NCI-H774 (cell line): ENCODE data around the gene ZBTB7B.
"Not testable (repeated sequence)": the region's sequence is repeated elsewhere in the genome, so short reads cannot be mapped to it uniquely, and the experiment has no call there.

Experiments
- DNase-seq: peaks from one replicate; lab custom pipeline; 2025; lab: John Stamatoyannopoulos, UW

The ZBTB7B gene

DNA sequence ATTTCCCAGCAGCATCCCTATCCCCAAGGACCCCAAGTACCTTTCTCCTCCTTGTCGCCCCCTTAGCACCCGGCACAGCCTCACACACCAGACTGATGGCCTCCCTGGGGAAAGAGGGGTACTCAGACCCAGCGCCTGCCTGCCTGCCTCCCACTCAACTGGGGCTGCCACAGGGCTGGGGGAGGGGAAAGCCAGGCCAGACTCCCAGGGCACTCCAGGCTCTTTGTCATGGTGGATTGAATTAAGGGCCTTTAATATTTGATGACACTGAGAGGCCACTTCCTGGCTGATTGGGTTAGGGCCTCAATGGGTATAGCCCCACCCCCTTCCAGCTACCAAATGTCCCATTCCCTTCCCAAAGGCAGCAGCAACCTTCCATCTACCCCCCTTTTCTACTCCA lies 33.9 kb upstream of the ZBTB7B start:
- DNase-seq = no peak

DNA sequence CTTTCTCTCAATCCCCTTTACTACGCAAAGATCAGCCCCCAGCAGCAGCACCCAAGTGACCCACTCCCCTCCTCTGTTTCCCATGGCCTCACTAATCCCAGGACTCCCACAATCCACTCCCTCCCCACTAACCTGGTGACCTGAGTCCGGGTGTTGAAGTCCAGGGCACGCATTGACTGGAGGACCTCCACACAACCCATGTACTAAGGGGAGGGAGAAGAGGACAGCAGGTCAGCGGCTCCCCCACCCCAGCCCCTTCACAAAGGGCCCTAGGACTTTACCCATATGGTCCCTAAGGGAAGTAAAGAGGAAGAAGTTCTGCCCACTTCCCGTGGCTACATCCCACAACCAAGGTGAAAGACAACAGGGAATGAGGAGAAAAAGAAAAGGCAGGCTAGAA lies 33.4 kb upstream of the ZBTB7B start:
- no peak for DNase-seq

DNA sequence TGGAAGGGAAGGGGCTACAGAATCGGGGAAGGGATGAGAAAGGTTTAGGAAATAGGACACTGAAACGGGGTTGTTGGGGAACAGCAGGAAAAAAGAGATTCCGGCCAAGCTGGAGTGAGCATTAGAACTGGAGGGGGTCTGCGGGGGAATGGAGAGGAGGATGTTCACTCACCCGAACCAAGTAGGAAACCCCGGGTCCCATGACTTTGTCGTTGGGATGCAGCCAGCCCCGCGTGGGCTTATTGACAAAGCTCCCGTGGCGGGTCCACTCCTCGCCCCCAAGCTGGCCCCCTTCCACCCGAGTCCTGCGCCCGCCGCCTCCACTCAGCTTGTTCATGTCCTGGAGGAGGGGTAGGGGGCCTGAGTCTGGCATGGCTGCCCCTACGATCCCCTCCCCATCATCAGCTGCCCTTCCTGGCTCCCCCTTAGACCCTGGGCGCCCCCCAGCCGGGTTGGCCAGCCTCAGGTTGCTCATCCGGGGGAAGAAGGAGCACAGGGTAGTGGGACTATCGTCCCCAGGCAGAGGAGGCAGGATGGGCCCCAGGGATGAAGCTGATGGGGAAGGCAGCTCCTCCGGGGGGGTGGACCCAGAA lies 32.6 kb upstream of the ZBTB7B start:
- no peak for DNase-seq

DNA sequence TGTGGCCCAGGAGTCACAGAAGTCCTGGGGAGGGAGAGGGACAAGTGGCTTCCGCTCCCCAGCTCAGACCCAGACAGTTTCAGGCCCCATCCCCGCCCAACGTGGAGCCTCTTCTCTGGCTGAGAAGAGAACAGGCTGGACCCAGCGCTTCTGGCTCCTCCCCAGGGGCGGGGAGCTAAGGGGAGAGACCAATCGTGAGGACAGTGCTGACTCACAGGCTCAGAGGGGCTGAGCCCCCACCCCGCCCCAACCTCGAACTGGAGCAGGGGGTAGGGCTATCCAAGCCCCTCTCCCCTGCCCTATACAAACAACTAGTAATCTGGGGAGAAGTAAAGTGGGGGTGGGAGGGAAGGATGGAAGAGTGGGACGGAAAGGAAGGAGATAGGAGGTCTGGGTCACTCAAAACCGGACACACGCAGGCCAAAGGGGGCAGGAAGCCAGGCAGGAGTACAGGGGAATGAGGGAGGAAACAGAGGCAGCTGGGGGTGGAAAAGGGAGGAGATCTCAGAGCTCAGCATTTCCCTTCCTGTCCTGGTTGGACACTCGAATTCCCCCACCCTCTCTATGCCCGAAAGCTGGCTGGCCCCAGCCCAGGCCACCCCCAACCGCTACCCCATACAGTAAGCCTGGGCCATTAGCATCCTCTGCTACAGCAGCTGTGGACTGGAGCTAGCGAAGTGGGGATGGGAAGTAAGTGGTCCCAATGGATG lies 31.8 kb upstream of the ZBTB7B start, which contains the start of gene SHC1:
SHC1 (minus strand) TSS at position 117 of the 710 bp plus-strand sequence. CDS start 221 bp downstream, outside the sequence.
- DNase-seq = peak; percentile 75

DNA sequence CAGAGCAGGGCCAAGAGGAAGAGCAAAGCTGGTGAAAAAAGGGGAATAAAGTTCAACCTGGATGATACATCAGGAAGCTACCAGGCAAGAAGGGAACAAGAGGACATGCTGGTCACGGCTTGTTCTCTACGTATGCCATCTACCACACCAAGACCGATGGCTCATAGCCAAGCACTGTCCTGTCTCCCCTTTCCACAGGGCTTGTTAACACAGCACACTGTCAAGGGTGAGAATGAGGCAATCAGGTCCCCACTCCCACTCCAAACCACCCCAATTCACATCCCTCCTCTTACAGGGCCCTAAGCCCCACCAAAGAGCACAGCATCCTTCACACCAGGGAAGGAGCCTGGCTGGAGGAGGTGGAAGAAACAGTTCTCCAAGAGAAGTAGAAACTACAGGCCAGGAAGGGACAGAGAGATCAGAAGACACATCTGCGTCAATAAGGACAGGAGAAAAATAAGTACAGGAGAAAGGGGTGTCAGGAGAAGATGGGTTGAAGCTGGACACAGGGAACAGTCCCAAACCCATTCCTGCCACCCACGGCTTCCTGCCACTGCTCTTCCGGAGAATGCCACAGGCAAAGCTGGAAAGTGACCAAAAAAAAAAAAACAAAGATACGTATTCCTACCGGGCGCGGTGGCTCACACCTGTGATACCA lies 31.1 kb upstream of the ZBTB7B start:
- DNase-seq = no peak

DNA sequence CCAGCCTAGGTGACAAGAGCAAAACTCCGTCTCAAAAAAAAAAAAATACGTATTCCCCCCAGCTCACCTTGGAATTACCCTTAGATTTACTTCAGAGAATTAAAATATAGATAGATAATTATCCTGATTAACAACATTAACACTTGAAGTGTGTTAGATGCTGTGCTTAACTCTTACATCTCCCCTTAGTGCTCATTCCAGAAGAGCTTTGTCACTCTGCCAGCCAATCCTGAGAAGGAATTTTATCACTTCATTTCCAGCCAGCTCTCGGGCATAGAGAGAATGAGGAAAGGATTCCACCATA lies 30.4 kb upstream of the ZBTB7B start:
- DNase-seq = no peak

DNA sequence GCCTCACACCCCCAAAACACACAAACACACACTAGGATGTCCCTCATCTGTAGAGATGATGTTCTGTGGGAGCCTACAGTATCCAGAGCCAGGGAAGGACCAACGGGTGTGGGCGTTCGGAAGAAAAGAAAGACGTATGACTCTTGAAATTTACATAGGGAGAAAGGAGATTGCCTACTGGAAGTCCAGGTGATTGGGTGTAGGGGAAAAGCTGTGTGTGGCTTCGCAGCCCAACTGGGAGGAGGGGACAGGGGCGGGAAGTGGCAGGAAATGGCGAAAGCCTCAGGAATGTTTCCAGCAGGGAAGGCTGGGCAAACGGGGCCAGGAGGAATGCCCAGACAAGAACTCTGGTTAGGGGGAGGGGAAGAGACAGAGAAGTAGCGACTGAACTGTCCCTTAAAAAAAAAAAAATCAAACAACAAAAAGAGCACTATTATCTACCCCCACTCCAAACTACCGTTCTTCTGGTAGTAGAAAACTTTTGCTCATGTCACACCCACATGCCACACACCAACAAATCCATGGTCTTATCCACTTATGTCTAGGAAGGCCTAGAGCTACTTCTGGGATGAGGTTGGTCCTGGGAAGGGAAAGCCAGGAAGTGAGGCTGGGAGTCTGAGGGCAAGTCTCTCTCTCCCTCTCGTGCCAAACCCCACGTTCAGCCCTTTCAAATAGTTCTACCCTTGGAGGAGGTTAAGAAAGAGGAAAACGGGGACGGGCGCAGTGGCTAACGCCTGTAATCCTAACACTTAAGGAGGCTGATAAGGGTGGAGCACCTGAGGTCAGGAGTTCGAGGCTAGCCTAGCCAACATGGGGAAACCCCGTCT lies 29.9 kb upstream of the ZBTB7B start:
- no peak for DNase-seq

DNA sequence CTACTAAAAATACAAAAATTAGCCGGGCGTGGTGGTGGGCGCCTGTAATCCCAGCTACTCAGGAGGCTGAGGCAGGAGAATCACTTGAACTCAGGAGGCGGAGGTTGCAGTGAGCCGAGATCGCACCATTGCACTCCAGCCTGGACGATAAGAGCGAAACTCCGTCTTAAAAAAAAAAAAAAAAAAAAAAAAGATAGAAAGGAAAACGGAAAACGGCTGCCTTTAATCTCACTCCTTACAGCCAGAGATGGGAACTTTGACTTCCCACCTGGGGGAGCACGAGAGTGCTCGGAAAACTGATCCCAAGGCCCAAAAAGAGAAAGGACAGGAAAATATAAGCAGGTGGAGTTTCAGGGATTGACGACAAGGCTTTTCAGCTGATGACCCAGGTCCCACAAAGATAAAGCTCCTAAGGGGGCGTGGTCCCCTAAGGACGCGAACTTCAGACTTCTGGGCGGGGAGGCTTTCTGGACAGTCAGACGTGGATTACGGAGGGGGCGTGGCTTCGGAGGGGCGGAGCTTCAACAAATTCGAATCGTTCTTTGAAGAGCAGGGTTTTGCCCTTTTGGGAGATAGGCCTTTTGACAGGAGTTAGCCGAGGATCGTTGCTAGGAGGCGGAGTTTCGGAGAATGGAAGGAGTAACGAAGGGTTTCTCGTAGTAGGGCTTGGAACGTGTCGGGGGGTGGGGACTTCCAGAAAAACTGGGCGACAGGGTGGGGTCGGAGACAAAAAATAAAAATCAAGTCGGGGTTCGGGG lies 29.1 kb upstream of the ZBTB7B start:
- DNase-seq = peak; percentile 90

DNA sequence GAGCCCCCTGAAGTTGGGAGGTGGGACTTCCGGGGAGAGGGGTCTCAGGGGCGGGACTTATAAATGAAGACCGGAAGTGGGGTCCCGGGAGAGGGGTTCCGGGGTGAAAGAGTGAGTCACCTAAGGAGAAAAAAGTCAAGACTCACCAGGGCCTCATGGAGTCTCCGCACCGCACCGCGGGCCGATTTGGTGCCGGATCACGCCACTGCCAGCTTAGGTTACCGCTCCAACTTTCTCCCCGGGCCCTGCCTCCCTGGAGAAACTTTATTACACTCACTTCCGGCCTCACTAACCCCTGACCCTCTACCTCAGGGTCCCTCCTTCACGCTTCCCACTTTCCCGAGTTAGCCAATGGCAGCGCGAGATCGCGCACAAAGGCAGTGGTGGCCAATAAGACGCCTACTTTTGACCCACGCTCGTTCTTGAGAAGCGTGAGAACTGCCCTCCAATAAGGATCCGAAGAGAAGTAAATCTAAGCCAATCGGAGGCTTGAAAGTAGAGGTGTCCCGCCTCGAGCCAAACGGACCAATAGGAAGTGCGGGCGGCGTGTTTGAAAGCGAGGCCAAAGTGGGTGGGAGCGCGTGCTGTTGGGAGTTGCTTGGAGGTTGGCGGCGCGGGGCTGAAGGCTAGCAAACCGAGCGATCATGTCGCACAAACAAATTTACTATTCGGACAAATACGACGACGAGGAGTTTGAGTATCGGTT lies 28.3 kb upstream of the ZBTB7B start, which contains the start of gene CKS1B:
CKS1B (plus strand) TSS at position 580 of the 706 bp plus-strand sequence; CDS start at position 645, 65 bp downstream.
- peak; percentile 100 for DNase-seq

DNA sequence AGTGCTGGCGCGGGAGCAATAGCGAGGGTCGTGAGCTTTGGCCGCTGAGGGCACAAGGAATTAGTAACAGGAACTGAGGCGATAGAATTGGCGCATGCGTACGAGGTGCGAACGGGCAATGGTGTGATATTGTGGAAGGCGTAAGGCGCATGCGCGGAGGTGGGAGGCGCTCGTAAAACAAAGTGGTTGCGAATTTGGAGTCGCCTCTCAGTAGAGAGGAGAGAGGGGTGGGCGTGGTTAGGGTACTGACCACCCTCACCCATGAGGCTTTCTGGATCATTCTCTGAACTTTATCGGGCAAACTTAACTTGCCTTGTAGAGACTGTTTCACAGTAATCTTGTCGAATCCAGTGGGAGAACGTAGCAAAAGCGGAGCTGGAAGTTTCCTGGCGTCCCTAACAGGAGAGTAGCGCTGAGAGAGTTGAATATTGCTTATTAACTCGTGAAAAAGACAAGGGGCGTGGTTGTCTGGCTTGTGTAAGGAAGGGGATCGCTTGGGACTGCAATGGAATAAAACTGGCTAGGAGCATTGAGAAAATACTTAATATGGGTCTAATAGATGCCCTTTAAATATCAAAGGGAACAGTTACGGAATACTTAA lies 27.7 kb upstream of the ZBTB7B start:
- peak; percentile 94 for DNase-seq

DNA sequence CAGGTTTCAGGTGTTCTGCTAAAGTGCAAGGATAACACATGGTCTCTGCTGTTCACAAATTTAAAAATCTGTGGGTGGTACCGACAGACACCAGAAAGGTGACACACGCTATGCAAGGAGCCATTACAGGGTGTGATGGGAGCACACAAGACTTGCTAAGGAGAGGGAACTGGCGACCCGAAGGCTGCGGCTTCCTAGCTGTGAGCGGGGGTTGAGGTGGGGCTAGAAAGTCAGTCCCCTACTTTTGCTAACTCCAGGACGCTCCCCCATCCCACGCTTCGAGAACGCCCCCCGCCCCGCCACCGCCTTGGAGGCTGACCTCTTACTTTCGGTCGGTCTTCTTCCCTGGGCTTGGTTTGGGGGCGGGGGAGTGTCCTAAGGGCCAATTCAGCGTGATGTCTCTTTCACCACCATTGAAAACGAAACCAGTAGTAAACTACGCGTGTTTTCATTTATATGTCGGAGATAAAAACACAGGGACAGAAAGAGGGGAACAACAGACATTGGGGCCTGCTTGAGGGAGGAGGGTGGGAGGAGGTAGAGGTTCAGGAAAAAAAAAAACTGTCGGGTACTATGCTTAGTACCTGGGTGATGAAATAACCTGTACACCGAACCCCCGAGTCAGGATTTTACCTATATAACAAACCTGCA lies 27.1 kb upstream of the ZBTB7B start:
- no peak for DNase-seq

DNA sequence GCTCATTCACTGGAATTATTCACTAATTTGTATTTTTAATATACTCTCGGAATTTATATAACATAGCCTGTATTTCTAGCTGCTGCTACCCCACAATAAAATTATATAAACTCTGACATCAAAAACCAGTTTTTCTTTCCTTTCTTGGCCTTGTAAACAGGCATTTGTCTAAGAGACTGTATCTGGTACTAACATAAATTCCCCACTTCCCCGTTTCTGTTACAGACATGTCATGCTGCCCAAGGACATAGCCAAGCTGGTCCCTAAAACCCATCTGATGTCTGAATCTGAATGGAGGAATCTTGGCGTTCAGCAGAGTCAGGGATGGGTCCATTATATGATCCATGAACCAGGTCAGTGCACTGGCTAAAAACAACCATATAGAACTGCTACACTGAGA lies 24.8 kb upstream of the ZBTB7B start:
- not testable (repeated sequence) for DNase-seq

DNA sequence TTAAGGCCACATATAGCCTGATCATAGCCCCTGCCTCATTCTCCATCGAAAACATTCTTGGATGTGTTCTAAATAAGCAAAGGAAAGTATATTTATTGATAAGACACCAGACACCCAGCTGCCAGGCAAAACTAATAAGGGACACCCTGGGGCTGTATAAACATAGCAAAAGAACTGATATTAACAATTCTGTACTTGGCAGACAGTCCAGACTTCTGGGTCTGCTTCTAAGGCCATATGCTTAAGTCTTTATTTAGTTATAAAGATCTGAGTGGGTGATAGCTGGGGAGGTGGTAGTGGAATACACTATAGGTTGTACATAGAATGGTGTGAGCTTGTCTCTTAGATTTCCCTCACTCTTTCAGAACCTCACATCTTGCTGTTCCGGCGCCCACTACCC lies 24.2 kb upstream of the ZBTB7B start:
- DNase-seq = no peak

DNA sequence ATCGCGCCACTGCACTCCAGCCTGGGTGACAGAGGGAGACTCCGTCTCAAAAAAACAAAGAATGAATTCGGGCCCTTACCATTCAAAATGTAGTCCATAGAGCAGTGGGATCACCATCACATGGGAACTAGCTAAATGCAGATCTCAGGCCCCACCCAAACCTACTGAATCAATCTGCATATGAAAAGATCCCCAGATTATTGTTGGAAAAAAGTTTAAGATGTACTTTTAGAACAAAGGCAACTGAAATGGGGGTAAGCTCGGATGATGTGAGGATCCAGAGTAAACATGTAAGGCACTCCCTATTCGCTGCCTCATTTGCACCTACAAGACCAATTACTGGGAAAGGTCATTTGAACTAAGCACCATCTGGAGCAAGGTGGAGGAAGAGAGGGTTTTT lies 20.3 kb upstream of the ZBTB7B start:
- DNase-seq = no peak

DNA sequence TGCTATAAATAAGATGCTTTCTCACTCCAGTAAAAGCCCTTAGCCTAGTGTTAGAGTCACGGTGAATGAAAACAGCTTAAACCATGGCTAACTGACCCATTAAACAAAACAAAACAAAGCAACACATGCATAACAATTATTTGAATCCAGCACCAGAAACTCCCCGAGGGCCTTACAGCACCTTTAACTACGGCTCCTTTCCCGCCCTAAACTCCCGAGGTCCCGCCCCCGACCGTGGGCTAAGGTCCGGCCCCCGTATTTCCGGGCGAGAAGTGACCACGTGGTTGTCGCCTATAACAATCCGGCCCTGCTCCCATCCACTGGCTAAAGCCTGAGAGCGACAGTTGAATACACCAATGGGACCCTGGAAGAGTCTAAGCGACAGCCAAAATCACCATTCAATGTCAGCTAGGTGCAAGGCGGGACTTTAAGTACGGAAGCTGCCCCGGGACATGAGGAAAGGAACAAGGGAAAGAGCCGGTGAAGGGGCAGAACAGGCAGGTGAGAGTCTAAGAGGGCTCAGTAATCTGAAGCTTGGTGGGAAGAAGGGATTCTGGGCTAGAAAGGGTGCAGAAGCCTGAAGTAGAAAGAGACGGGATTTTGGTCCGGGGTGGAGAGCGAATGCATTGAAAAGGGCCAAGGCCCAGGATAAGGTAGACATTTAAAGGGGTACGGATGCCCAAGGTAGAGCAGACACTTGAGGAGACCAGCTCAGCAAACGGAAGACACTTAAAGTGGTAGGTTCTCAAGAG lies 19.5 kb upstream of the ZBTB7B start, which contains the start of gene FLAD1:
FLAD1 (plus strand) TSS at position 448 of the 752 bp plus-strand sequence. CDS start 351 bp downstream, outside the sequence.
- peak; percentile 99 for DNase-seq

DNA sequence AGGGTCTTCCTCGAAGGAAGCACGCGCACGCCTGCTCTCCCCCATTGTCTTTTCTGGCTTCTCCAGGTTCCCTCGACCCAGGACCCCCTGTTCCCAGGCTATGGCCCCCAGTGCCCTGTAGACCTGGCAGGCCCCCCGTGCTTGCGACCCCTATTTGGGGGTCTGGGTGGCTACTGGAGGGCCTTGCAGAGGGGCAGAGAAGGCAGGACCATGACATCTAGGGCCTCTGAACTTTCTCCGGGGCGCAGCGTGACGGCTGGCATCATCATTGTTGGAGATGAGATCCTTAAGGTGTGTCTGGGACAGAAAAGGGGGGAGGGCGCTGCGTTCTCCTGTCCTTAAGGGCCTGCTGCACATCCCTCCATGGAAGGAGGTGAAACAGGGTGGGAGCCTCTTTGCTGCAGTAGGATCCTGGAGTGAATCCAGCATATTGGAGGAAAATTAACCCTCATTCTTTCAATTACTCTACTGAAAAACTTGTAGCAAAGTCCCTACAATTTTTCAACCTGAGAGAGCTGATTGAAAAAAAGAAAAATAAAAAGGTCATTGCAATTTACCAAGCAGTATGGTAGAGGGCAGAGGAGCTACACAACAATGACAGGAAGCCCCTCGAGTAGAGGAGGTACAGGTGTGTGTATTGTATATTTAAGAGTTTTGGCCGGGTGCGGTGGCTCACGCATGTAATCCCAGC lies 18.7 kb upstream of the ZBTB7B start:
- no peak for DNase-seq

DNA sequence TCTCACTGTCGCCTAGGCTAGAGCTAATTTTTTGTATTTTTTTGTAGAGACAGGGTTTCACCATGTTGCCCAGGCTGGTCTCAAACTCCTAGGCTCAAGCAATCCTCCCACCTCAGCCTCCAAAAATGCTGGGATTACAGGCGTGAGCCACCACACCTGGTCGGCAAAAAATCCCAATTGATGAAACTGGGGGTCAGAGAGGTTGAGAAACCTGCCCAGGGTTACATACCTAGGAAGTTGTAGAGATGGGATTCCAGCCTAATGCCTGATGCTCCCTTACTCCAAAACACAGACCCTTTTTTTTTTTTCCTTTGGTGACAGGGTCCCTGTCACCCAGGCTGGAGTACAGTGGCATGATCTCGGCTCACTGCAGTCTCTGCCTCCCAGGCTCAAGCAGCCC lies 15.9 kb upstream of the ZBTB7B start:
- DNase-seq = not testable (repeated sequence)

DNA sequence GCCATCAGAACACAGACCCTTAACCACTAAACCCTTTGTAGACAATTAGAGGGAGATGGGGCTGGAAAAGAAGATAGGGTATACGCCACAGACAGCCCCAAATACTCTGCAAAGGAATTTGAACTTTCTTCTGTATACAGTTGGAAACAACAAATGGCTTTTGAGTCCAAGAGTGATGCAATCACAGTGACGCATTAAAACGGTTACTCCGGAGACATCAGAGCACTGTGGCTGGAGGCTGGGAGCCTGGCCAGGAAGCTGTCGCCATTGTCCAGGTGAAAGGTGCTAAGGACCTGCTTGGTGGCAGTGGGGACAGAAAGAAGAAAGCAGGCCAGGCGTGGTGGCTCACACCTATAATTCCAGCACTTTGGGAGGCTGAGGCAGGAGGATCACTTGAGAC lies 15.3 kb upstream of the ZBTB7B start:
- no peak for DNase-seq
